CD14-positive monocyte (primary cell): ENCODE measurements around the gene RABGAP1. TPM values are rescaled to one million over a fixed set of nuclear protein-coding genes. Genes with fewer than 3 reads are reported as not detected.

ENCODE experiments used
- DNase-seq, 3 donors: peaks; one replicate each; pipeline ENCODE4 v3.0.0-alpha.2; 2011 to 2022
- H2AFZ ChIP-seq: 2 replicates; pipeline ENCODE4 v1.6.0; 2012; ENCODE audit warnings: mild to moderate bottlenecking, low read depth, low read length, inconsistent platforms; ENCODE audit not compliant: insufficient read depth, poor library complexity, severe bottlenecking
- H3K27ac ChIP-seq, 2 donors: 1 replicate in 1 of 2; 2 replicates in 1 of 2; pipeline ENCODE4 v1.5.1; 2012 to 2013; ENCODE audit warnings: low read length in 2 of 2, control low read depth in 1 of 2, inconsistent platforms in 1 of 2, low read depth in 1 of 2, mild to moderate bottlenecking in 1 of 2
- H3K27me3 ChIP-seq, 2 donors: one replicate each; pipeline versions ENCODE4 v1.6.0 to v1.6.1; 2011 to 2013; ENCODE audit warnings: low read length in 2 of 2; ENCODE audit not compliant: control insufficient read depth in 2 of 2, insufficient read depth in 2 of 2
- H3K36me3 ChIP-seq, 2 donors: replicated peaks in 1 of 2; 1 replicate in 1 of 2; 2 replicates in 1 of 2; pipeline versions ENCODE4 v1.5.1 to v1.6.1; 2012 to 2013; ENCODE audit warnings: low read length in 2 of 2, control low read depth in 1 of 2, inconsistent platforms in 1 of 2, mild to moderate bottlenecking in 1 of 2; ENCODE audit not compliant: insufficient read depth in 2 of 2, control insufficient read depth in 1 of 2
- H3K4me1 ChIP-seq, 2 donors: 1 replicate in 1 of 2; 2 replicates in 1 of 2; pipeline versions ENCODE4 v1.5.1 to v1.6.1; 2012 to 2013; ENCODE audit warnings: low read length in 2 of 2, control low read depth in 1 of 2, inconsistent platforms in 1 of 2, mild to moderate bottlenecking in 1 of 2, moderate library complexity in 1 of 2; ENCODE audit not compliant: insufficient read depth in 2 of 2, control insufficient read depth in 1 of 2
- H3K4me2 ChIP-seq: replicated peaks from 2 replicates; pipeline ENCODE3; 2012; ENCODE audit warnings: low read length, moderate library complexity, mild to moderate bottlenecking; ENCODE audit not compliant: poor library complexity, severe bottlenecking; ENCODE audit errors: extremely low read depth
- H3K4me3 ChIP-seq, 3 experiments: fragments of 200-600 bp in 1 of 3; sonication (generic) in 1 of 3; replicated peaks in 1 of 3; 1 replicate in 2 of 3; 2 replicates in 1 of 3; pipeline ENCODE4 v1.5.1; 2011 to 2013; ENCODE audit warnings: low read length in 3 of 3, mild to moderate bottlenecking in 3 of 3, control low read depth in 2 of 3, low read depth in 2 of 3, inconsistent platforms in 1 of 3, moderate library complexity in 1 of 3
- H3K79me2 ChIP-seq: 2 replicates; pipeline ENCODE4 v1.6.0; 2012; ENCODE audit warnings: mild to moderate bottlenecking, control low read depth, inconsistent platforms, low read length, moderate library complexity; ENCODE audit not compliant: insufficient read depth
- H3K9ac ChIP-seq: 2 replicates; pipeline ENCODE4 v1.6.0; 2017; ENCODE audit warnings: low read length, mild to moderate bottlenecking; ENCODE audit not compliant: insufficient read depth, poor library complexity, severe bottlenecking
- H3K9me3 ChIP-seq, 2 donors: replicated peaks in 1 of 2; 1 replicate in 1 of 2; 2 replicates in 1 of 2; pipeline versions ENCODE4 v1.5.1 to v1.6.1; 2012 to 2013; ENCODE audit warnings: low read length in 2 of 2, control low read depth in 1 of 2; ENCODE audit not compliant: control insufficient read depth in 1 of 2, insufficient read depth in 1 of 2
- H4K20me1 ChIP-seq: 2 replicates; pipeline ENCODE4 v1.6.0; 2012; ENCODE audit warnings: mild to moderate bottlenecking, low read length, control low read depth, moderate library complexity; ENCODE audit not compliant: insufficient read depth
- H3K27ac Mint-ChIP-seq, 7 donors: one replicate each; pipeline ENCODE4 v1.8.0; 2020; ENCODE audit warnings: mild to moderate bottlenecking in 7 of 7, mixed read lengths in 7 of 7, moderate library complexity in 6 of 7, inconsistent platforms in 2 of 7
- H3K27me3 Mint-ChIP-seq, 3 donors: one replicate each; pipeline ENCODE4 v1.8.0; 2021 to 2022; ENCODE audit warnings: low read depth in 3 of 3, mild to moderate bottlenecking in 3 of 3, mixed read lengths in 3 of 3, moderate library complexity in 3 of 3, inconsistent platforms in 1 of 3
- H3K36me3 Mint-ChIP-seq, 2 donors: one replicate each; pipeline ENCODE4 v1.8.0; 2020; ENCODE audit warnings: mixed read lengths in 2 of 2, inconsistent platforms in 1 of 2, mild to moderate bottlenecking in 1 of 2
- H3K4me1 Mint-ChIP-seq: one replicate; pipeline ENCODE4 v1.8.0; 2020; ENCODE audit warnings: mild to moderate bottlenecking, mixed read lengths
- H3K4me3 Mint-ChIP-seq, 2 donors: one replicate each; pipeline ENCODE4 v1.8.0; 2020; ENCODE audit warnings: mild to moderate bottlenecking in 2 of 2, mixed read lengths in 2 of 2, moderate library complexity in 1 of 2
- H3K9me3 Mint-ChIP-seq, 7 donors: one replicate each; pipeline ENCODE4 v1.8.0; 2020 to 2022; ENCODE audit warnings: mixed read lengths in 7 of 7, mild to moderate bottlenecking in 6 of 7, moderate library complexity in 6 of 7, inconsistent platforms in 2 of 7
- WGBS: methylation state at CpG from one replicate; pipeline ENCODE4 v1.1.5; 2013; ENCODE audit warnings: missing lambda C conversion rate; ENCODE audit not compliant: insufficient coverage; 5-methylcytosine and 5-hydroxymethylcytosine counted together
- intact Hi-C, 2 donors: fragments of 100-400 bp; cut with micrococcal nuclease; formaldehyde crosslinking; loops; one replicate each; pipeline versions ENCODE4 v1.15.0 to v1.15.1; 2023
- polyA plus RNA-seq, 3 donors: library from polyadenylated mRNA; depleted of rRNA in 1 of 3; unstranded in 2 of 3; stranded (reverse) in 1 of 3; fragments of 300-500 nt in 2 of 3; fragments of >200 nt in 1 of 3; fragmentation: Illumina TruSeq in 2 of 3; gene quantifications; 1 replicate in 2 of 3; 2 replicates in 1 of 3; pipeline ENCODE4 v1.2.3, GENCODE V29; 2012 to 2021
- TF ChIP-seq, protein P1 (sequence below): fragments of 200-600 bp; IDR thresholded peaks from one replicate; pipeline ENCODE4 v1.8.0; 2022; ENCODE audit warnings: antibody characterized with exemption, mild to moderate bottlenecking

Gene RABGAP1
- polyA plus RNA-seq, 3 donors, result 14.7 to 24.1 (median 19.3) TPM

DNA sequence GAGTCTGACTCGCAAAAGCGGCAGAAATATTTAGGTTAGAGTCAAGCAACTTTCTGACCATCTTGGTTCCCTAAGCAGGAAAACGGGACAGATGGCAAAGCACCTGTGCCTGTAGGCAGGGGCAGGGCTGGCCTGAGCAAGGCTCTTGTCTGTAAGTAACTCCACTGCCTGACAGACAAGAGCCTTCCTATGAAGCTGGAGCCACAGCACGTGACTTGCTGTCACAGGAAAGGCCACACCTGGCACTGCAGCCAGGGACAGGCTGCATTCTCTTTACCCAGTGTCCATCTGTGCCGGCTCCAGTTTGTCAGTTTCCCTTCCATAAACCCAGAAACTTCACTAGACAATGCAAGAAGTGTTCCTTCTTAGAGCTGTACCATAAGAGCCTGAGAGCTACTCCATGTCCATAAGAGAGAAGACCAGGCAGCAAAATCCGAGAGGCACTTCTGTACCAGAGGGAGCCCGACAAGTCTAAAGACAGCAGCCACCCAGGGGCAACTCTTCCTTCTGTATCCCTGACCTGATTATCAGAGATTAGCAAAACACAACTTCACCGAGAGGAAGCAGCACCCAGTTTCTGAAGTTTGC is 170.7 kb downstream of the RABGAP1 start:
- intact Hi-C loops, result no loop called here
- H3K27me3 ChIP-seq, result no peaks in the 10 kb centered on the region
- no peak overlapping the region for H3K9ac ChIP-seq
- Mint-ChIP-seq H3K27ac (peak overlapping the region in 1 of 7 donors; percentile 19), H3K27me3 (peaks cover 0 to 6% (median 0%) of the 10 kb centered on the region in 3 donors), H3K9me3 (no peaks in the 10 kb centered on the region), H3K4me3 (no peak overlapping the region), H3K4me1 (peaks cover 6% of the 10 kb centered on the region), H3K36me3 (peaks cover 27 to 31% of the 10 kb centered on the region in 2 donors)
- 46% methylated on average over 8 of the region's 8 CpGs for WGBS
- H3K27ac ChIP-seq, result no peak overlapping the region
- no peaks in the 10 kb centered on the region for H3K4me1 ChIP-seq
- H3K79me2 ChIP-seq, result no peaks in the 10 kb centered on the region
- H3K4me3 ChIP-seq, result no peak overlapping the region
- no peak overlapping the region for H3K4me2 ChIP-seq
- no peaks in the 10 kb centered on the region for H4K20me1 ChIP-seq
- no peaks in the 10 kb centered on the region for H3K9me3 ChIP-seq
- peaks cover 26 to 37% of the 10 kb centered on the region in 2 donors for H3K36me3 ChIP-seq
- no peak for DNase-seq
- H2AFZ ChIP-seq, result no peak overlapping the region
- TF ChIP-seq, protein P1, sequence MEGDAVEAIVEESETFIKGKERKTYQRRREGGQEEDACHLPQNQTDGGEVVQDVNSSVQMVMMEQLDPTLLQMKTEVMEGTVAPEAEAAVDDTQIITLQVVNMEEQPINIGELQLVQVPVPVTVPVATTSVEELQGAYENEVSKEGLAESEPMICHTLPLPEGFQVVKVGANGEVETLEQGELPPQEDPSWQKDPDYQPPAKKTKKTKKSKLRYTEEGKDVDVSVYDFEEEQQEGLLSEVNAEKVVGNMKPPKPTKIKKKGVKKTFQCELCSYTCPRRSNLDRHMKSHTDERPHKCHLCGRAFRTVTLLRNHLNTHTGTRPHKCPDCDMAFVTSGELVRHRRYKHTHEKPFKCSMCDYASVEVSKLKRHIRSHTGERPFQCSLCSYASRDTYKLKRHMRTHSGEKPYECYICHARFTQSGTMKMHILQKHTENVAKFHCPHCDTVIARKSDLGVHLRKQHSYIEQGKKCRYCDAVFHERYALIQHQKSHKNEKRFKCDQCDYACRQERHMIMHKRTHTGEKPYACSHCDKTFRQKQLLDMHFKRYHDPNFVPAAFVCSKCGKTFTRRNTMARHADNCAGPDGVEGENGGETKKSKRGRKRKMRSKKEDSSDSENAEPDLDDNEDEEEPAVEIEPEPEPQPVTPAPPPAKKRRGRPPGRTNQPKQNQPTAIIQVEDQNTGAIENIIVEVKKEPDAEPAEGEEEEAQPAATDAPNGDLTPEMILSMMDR, result no peak

DNA sequence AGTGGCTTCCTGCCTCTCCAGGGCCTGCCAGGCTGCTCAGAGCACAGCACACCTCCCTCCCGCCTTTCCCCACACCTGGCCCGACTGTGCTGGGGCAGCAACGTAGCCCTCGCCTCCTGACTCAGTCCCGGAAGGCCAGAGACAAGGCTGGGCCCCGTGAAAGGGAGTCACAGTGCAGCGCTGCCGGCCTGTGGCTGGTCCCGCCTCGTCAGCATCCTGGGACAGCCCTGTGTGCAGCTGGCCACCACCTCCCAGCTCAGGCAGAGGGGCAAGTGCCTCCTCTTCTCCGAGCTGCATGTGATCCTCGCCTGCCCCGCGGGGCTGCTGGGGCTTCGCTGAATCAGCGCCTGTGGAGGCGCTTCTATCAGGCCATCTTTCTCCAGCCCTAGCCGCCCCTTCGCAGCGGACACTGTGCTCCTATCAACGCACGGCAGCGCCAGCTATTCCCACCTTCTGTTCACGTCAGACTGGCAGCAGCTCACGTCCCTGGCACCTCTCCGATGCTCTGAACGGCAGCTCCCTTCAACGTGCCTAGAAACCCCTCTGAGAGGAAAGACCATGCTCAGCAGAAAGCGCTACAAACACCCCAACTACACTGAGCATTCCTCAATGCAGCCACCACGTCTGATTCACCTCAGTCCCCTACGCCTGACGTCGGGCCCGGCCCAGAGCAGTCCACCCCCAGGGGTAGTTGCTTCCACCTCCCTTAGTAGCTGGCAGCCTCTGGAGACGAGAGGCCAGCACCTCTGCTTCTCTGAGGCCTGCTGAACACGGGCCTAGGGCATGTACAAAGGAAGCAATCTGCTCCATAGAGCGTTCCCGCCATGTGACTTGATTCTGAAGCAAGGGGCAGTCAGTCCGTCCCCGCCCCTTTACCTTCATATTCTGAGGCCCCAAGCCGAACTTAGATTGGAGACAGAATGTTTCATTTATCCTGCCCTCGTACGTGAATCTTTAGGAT is 171.5 kb downstream of the RABGAP1 start:
- peaks cover 22 to 30% of the 10 kb centered on the region in 2 donors for H3K36me3 ChIP-seq
- H3K4me3 ChIP-seq, result no peak overlapping the region
- no peak overlapping the region for H3K4me2 ChIP-seq
- peaks cover 6% of the 10 kb centered on the region for H3K4me1 Mint-ChIP-seq
- H3K9me3 ChIP-seq, result no peaks in the 10 kb centered on the region
- no peak overlapping the region for H2AFZ ChIP-seq
- H3K27ac ChIP-seq, result no peak overlapping the region
- TF ChIP-seq, protein P1, result no peak
- no peaks in the 10 kb centered on the region for H3K27me3 ChIP-seq
- no peaks in the 10 kb centered on the region for H3K79me2 ChIP-seq
- intact Hi-C loops, result no loop called here
- DNase-seq, result no peak
- H3K36me3 Mint-ChIP-seq, result peaks cover 19 to 23% of the 10 kb centered on the region in 2 donors
- H3K4me3 Mint-ChIP-seq, result no peak overlapping the region
- peaks cover 0 to 4% (median 0%) of the 10 kb centered on the region in 3 donors for H3K27me3 Mint-ChIP-seq
- no peak overlapping the region for H3K9ac ChIP-seq
- no peaks in the 10 kb centered on the region for H3K4me1 ChIP-seq
- no peaks in the 10 kb centered on the region for H3K9me3 Mint-ChIP-seq
- no peaks in the 10 kb centered on the region for H4K20me1 ChIP-seq
- H3K27ac Mint-ChIP-seq, result peak overlapping the region in 3 of 7 donors; percentile 17 to 60 (median 19)
- 58% methylated on average over 38 of the region's 43 CpGs for WGBS
